SK-N-SH (cell line): Measurements from ENCODE around the gene UBASH3B. TPM values are rescaled to one million over a fixed set of nuclear protein-coding genes. Genes with fewer than 3 reads are reported as not detected.

Experiments
- CTCF ChIA-PET: fragments of 300-600, 350-600 bp; formaldehyde crosslinking; extraction: SDS; loops from one replicate; lab custom pipeline; 2021; lab: Yijun Ruan, JAX
- POLR2A ChIA-PET: fragments of 350-600 bp; sonication (Branson Sonifier 250); formaldehyde crosslinking; extraction: SDS; loops from one replicate; lab custom pipeline; 2020; ENCODE audit warnings: antibody characterized with exemption, inconsistent platforms; lab: Yijun Ruan, JAX
- DNase-seq: peaks from one replicate; pipeline ENCODE4 v3.0.0; 2012
- H2AFZ ChIP-seq: fragments of 200-600 bp; sonication (generic); 2 replicates; pipeline ENCODE4 v1.8.1; 2016; ENCODE audit warnings: antibody characterized with exemption, mild to moderate bottlenecking, low read depth
- H3F3A ChIP-seq: fragments of 200-600 bp; sonication (generic); replicated peaks from 2 replicates; pipeline ENCODE3; 2016; ENCODE audit warnings: antibody characterized with exemption, mild to moderate bottlenecking; ENCODE audit not compliant: insufficient read depth
- H3K27ac ChIP-seq, 2 experiments: fragments of 200-500 bp in 1 of 2; fragments of 200-600 bp in 1 of 2; sonication (Bioruptor generic) in 1 of 2; sonication (generic), shearing (Covaris generic) in 1 of 2; 2 replicates each; pipeline versions ENCODE4 v1.5.1 to v1.6.1; 2014 to 2016; ENCODE audit warnings: low read depth in 2 of 2, inconsistent platforms in 1 of 2, low read length in 1 of 2, mild to moderate bottlenecking in 1 of 2, mixed read lengths in 1 of 2
- H3K27me3 ChIP-seq: fragments of 200-600 bp; sonication (generic), shearing (Covaris generic); 2 replicates; pipeline ENCODE4 v1.6.1; 2016; ENCODE audit warnings: mixed run types; ENCODE audit not compliant: insufficient read depth
- H3K36me3 ChIP-seq, 2 experiments: fragments of 200-500 bp in 1 of 2; fragments of 200-600 bp in 1 of 2; sonication (Bioruptor generic) in 1 of 2; sonication (generic) in 1 of 2; replicated peaks in 1 of 2; 2 replicates each; pipeline versions ENCODE3 to v1.5.1; 2014 to 2016; ENCODE audit warnings: low read length in 1 of 2, mild to moderate bottlenecking in 1 of 2; ENCODE audit not compliant: insufficient read depth in 2 of 2, control insufficient read depth in 1 of 2
- H3K4me1 ChIP-seq, 2 experiments: fragments of 200-500 bp in 1 of 2; fragments of 200-600 bp in 1 of 2; sonication (Bioruptor generic) in 1 of 2; sonication (generic), shearing (Covaris generic) in 1 of 2; 2 replicates each; pipeline versions ENCODE4 v1.5.1 to v1.6.1; 2014 to 2016; ENCODE audit warnings: low read depth in 1 of 2, low read length in 1 of 2, mixed run types in 1 of 2; ENCODE audit not compliant: insufficient read depth in 2 of 2, control insufficient read depth in 1 of 2
- H3K4me2 ChIP-seq: fragments of 200-600 bp; sonication (generic), shearing (Covaris generic); 2 replicates; pipeline ENCODE4 v1.6.1; 2017; ENCODE audit warnings: mixed run types
- H3K4me3 ChIP-seq, 2 experiments: fragments of 200-500 bp in 1 of 2; fragments of 200-600 bp in 1 of 2; sonication (Bioruptor generic) in 1 of 2; sonication (generic), shearing (Covaris generic) in 1 of 2; 2 replicates each; pipeline versions ENCODE4 v1.5.1 to v1.8.1; 2014 to 2016; ENCODE audit warnings: low read depth in 2 of 2, inconsistent platforms in 1 of 2, low read length in 1 of 2, mild to moderate bottlenecking in 1 of 2, mixed read lengths in 1 of 2, moderate library complexity in 1 of 2
- H3K79me2 ChIP-seq: fragments of 200-600 bp; sonication (generic); 2 replicates; pipeline ENCODE4 v1.8.1; 2017; ENCODE audit warnings: mild to moderate bottlenecking; ENCODE audit not compliant: insufficient read depth
- H3K9ac ChIP-seq: fragments of 200-600 bp; sonication (generic); 2 replicates; pipeline ENCODE4 v1.6.1; 2017; ENCODE audit warnings: mixed run types
- H3K9me2 ChIP-seq: fragments of 200-600 bp; sonication (generic); 2 replicates; pipeline ENCODE4 v1.6.1; 2017; ENCODE audit warnings: mixed run types
- H3K9me3 ChIP-seq: fragments of 200-600 bp; sonication (generic); 2 replicates; pipeline ENCODE4 v1.6.1; 2017; ENCODE audit warnings: mixed run types, mild to moderate bottlenecking, moderate library complexity
- H4K20me1 ChIP-seq: fragments of 200-600 bp; sonication (generic); 2 replicates; pipeline ENCODE4 v1.6.1; 2017; ENCODE audit warnings: mild to moderate bottlenecking, mixed run types; ENCODE audit not compliant: insufficient read depth
- ELF1 ChIP-seq: IDR thresholded peaks from 2 replicates; pipeline ENCODE4 v1.4.0; 2012
- EP300 ChIP-seq, 2 experiments: IDR thresholded peaks; 2 replicates each; pipeline versions ENCODE4 v1.4.0 to v1.6.1; 2012; ENCODE audit warnings: borderline replicate concordance in 1 of 2, low read depth in 1 of 2, low read length in 1 of 2
- FOXJ3 ChIP-seq: sonication (generic); formaldehyde crosslinking; IDR thresholded peaks from 2 replicates; pipeline ENCODE4 v1.5.1; 2020; ENCODE audit warnings: mild to moderate bottlenecking, missing genetic modification reagents
- JUND ChIP-seq: IDR thresholded peaks from 2 replicates; pipeline ENCODE4 v1.4.0; 2012
- MXI1 ChIP-seq: IDR thresholded peaks from 2 replicates; pipeline ENCODE4 v1.6.1; 2012; ENCODE audit warnings: mild to moderate bottlenecking, low read depth, low read length, improper control_type of control experiment
- NFIC ChIP-seq: IDR thresholded peaks from 2 replicates; pipeline ENCODE4 v1.4.0; 2012; ENCODE audit warnings: borderline replicate concordance
- PBX3 ChIP-seq: IDR thresholded peaks from 2 replicates; pipeline ENCODE4; 2012
- REST ChIP-seq: IDR thresholded peaks from 2 replicates; pipeline ENCODE4 v1.6.1; 2012; ENCODE audit warnings: mild to moderate bottlenecking, low read depth, low read length, moderate library complexity
- RFX5 ChIP-seq: IDR thresholded peaks from 2 replicates; pipeline ENCODE4 v1.6.1; 2012; ENCODE audit warnings: mild to moderate bottlenecking, improper control_type of control experiment, low read length
- TCF12 ChIP-seq: IDR thresholded peaks from 2 replicates; pipeline ENCODE4 v1.4.0; 2012
- USF2 ChIP-seq: fragments of 150-350 bp; IDR thresholded peaks from 2 replicates; pipeline ENCODE4 v1.6.1; 2017; ENCODE audit warnings: antibody characterized with exemption, low read length, low read depth, borderline replicate concordance
- YY1 ChIP-seq: IDR thresholded peaks from 2 replicates; pipeline ENCODE4 v1.4.0; 2012; ENCODE audit warnings: low read depth, mild to moderate bottlenecking
- WGBS: methylation state at CpG from one replicate; pipeline ENCODE4 v1.1.6; 2017; ENCODE audit warnings: low lambda C conversion rate; 5-methylcytosine and 5-hydroxymethylcytosine counted together
- polyA plus RNA-seq, 3 experiments: library from polyadenylated mRNA; depleted of rRNA; stranded (reverse); fragments of >200 nt; gene quantifications; 2 replicates each; pipeline ENCODE4 v1.2.3, GENCODE V29; 2012

UBASH3B gene
- polyA plus RNA-seq, 1 of the 3 experiments (the other 2 are of a cell fraction), result 10.4 TPM

- TF ChIP-seq MXI1, result no peak
- TF ChIP-seq JUND, result no peak
- TF ChIP-seq EP300 (IDR thresholded peaks at IDR 0.05; ENCODE audit: borderline replicate concordance in 1 of 2, low read depth in 1 of 2, low read length in 1 of 2), result no peak
- no peak for TF ChIP-seq FOXJ3 (CRISPR knock-in tag)
- no peak for TF ChIP-seq NFIC
- no peak for TF ChIP-seq TCF12
- TF ChIP-seq PBX3, result no peak
- TF ChIP-seq ELF1, result no peak
- no peak for TF ChIP-seq USF2
- no peak for TF ChIP-seq RFX5
- no peak for TF ChIP-seq REST
- TF ChIP-seq YY1, result no peak
- Histone ChIP-seq H3K36me3 (peaks cover 0 to 9% of the 10 kb centered on the region in 2 experiments), H3K4me3 (no peak overlapping the region), H3K79me2 (peaks cover 86% of the 10 kb centered on the region), H3K4me1 (peaks cover 8 to 10% of the 10 kb centered on the region in 2 experiments; a peak in 2 of 4 replicates), H3F3A (no peaks in the 10 kb centered on the region), H3K4me2 (no peak overlapping the region; the same call in 1 of the 2 replicates), H3K27me3 (no peaks in the 10 kb centered on the region), H2AFZ (no peak overlapping the region), H3K9me3 (no peaks in the 10 kb centered on the region), H3K9ac (no peak overlapping the region), H4K20me1 (0 out of 2 replicates have a peak, but pooled peaks cover 9% of the 10 kb centered on the region), H3K9me2 (no peaks in the 10 kb centered on the region), H3K27ac (no peak overlapping the region)
- WGBS, result 96% methylated on average over 8 of the region's 11 CpGs
- ChIA-PET POLR2A (no interaction called here), CTCF (interaction anchor here (1.4 to 2.0 kb wide), 4 partner anchors 21 to 128 kb away, joined by 3 to 7 read pairs (median 4); no protein-coding TSS in a partner anchor)
- DNase-seq, result no peak
Observed at GRCh38 chr11:122659676-122660554, 4.4 kb downstream of the UBASH3B start.
